Subcutaneous abdominal adipose tissue (tissue), 5 donors: ENCODE measurements around the gene NSD1.
"Not testable (repeated sequence)": the region's sequence is repeated elsewhere in the genome, so short reads cannot be mapped to it uniquely, and the experiment has no call there.

Source experiments
- H3K27ac ChIP-seq: one replicate; pipeline ENCODE4 v1.7.0; 2013; ENCODE audit warnings: low read depth, mild to moderate bottlenecking, inconsistent platforms, low read length, moderate library complexity
- H3K27me3 ChIP-seq, 5 donors: one replicate each; pipeline ENCODE4 v1.7.0; 2013; ENCODE audit warnings: low read length in 5 of 5, inconsistent platforms in 1 of 5; ENCODE audit not compliant: control insufficient read depth in 5 of 5, insufficient read depth in 4 of 5
- H3K36me3 ChIP-seq, 5 donors: one replicate each; pipeline ENCODE4 v1.7.0; 2013; ENCODE audit warnings: low read length in 5 of 5; ENCODE audit not compliant: control insufficient read depth in 5 of 5, insufficient read depth in 5 of 5
- H3K4me1 ChIP-seq, 5 donors: one replicate each; pipeline ENCODE4 v1.7.0; 2013; ENCODE audit warnings: low read length in 5 of 5, mild to moderate bottlenecking in 3 of 5, moderate library complexity in 1 of 5; ENCODE audit not compliant: control insufficient read depth in 5 of 5, insufficient read depth in 5 of 5
- H3K4me3 ChIP-seq, 5 donors: one replicate each; pipeline ENCODE4 v1.7.0; 2013; ENCODE audit warnings: low read length in 5 of 5, low read depth in 1 of 5
- H3K9ac ChIP-seq, 5 donors: one replicate each; pipeline ENCODE4 v1.7.0; 2013; ENCODE audit warnings: low read length in 5 of 5, mild to moderate bottlenecking in 4 of 5, moderate library complexity in 3 of 5
- H3K9me3 ChIP-seq, 5 donors: one replicate each; pipeline ENCODE4 v1.7.0; 2013; ENCODE audit warnings: low read length in 5 of 5; ENCODE audit not compliant: control insufficient read depth in 5 of 5
- donor health status: healthy.
- donor health status: healthy.
- donor health status: healthy.
- donor health status: healthy.
- donor health status: healthy.

Gene NSD1

DNA sequence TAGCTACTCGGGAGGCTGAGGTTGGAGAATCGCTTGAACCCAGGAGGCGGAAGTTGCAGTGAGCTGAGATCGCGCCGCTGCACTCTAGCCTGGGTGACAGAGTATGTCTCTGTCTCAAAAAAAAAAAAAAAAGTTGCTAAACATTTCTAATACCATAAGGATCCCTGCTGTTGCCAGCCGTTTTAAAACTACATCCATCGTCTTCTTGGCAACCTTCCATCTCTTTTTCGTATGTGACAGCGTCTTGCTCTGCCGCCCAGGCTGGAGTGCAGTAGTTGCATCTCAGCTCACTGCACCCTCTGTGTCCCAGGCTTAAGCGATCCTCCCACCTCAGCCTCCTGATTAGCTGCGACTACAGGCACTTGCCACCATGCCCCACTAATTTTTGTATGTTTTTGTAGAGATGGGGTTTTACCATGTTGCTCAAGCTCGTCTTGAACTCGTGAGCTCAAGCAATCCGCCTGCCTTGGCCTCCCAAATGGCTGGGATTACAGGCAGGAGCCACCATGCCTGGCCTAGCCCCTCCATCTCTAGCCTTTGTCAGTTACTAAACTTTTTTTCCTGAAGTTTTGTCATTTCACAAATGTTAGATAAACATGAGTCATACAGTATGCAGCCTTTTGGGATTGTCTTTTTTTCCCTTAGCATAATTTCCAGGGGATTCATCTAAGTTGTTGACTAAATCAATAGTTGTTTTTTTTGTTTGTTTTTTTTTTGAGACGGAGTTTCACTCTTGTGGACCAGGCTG is 13.5 kb downstream of the NSD1 start:
- H3K4me1 ChIP-seq: peaks cover 0 to 3% (median 0%) of the 10 kb centered on the region in 5 donors
- H3K27me3 ChIP-seq: no peaks in the 10 kb centered on the region
- peaks cover 13 to 72% (median 44%) of the 10 kb centered on the region in 5 donors for H3K36me3 ChIP-seq
- no peaks in the 10 kb centered on the region for H3K9me3 ChIP-seq
- H3K9ac ChIP-seq: no peak overlapping the region
- H3K4me3 ChIP-seq: no peak overlapping the region
- H3K27ac ChIP-seq: no peak overlapping the region

DNA sequence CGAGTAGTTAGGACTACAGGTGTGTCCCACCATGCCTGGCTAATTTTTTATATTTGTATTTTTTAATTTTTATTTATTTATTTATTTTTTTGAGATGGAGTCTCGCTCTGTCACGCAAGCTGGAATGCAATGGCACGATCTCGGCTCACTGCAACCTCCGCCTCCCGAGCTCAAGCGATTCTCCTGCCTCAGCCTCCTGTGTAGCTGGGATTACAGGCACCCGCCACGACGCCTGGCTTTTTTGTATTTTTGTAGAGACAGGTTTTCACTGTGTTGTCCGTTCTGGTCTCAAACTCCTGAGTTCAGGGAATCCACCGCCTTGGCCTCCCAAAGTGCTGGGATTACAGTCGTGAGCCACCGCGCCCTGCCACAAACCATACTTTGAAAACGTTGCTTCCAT is 16.5 kb downstream of the NSD1 start:
- not testable (repeated sequence) for H3K27me3 ChIP-seq, H3K27ac ChIP-seq, H3K4me1 ChIP-seq, H3K9ac ChIP-seq, H3K9me3 ChIP-seq, H3K4me3 ChIP-seq
- H3K36me3 ChIP-seq: peaks cover 0 to 53% (median 33%) of the 10 kb centered on the region in 5 donors

DNA sequence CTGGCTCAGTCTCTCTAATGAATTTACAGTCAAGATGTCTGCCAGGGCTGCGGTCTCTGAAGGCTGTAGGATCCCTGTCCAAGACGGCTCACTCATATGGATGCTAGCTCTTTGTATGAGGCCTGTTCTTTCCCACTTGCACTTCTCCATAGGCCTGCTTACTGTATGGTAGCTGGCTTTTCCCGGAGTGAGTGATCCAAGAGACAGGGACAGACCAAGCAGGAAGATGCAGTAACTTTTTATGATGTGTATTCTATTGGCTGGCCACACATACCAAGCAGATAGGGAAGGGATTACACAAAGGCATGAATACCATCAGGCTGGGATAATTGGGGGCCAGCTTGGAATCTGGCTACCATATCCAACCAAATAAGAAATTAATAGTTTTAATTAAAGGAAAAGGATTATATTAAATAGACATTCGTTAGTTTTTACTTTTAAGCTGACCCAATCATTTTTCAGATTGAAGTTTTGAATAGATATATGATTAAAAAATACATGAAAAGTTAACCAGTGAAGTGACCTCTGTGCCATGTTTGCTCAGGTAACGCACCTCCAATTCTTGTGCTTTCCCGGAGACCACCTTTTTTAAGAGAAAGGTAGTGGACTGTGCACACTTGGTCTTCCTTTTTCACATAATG is 20.6 kb downstream of the NSD1 start:
- Histone ChIP-seq H3K27me3 (no peaks in the 10 kb centered on the region), H3K27ac (no peak overlapping the region)

DNA sequence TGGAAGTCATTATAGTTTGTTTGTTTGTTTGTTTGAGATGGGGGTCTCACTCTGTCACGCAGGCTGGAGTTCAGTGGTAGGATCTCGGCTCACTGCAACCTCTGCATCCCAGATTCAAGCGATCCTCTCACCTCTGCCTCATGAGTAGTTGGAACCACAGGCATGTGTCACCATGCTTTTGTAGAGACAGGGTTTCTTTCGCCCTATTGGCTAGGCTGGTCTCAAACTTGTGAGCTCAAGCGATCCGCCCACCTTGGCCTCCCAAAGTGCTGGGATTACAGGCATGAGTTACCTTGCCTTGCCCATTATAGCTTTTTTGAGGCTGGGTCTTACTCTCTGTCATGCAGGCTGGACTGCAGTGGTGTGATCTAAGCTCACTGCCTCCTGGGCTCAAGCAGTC is 28.8 kb downstream of the NSD1 start:
- Histone ChIP-seq H3K9ac (no peak overlapping the region), H3K4me3 (no peak overlapping the region), H3K36me3 (peaks cover 0 to 21% (median 8%) of the 10 kb centered on the region in 5 donors), H3K9me3 (no peaks in the 10 kb centered on the region), H3K27ac (no peak overlapping the region), H3K27me3 (no peaks in the 10 kb centered on the region), H3K4me1 (no peaks in the 10 kb centered on the region)

More for the DNA sequence above, 20.6 kb downstream of the NSD1 start:
- Histone ChIP-seq H3K36me3 (peaks cover 0 to 20% (median 17%) of the 10 kb centered on the region in 5 donors), H3K9ac (peak overlapping the region in 3 of 5 donors; percentile 26 to 46 (median 35)), H3K4me1 (no peaks in the 10 kb centered on the region), H3K4me3 (no peak overlapping the region), H3K9me3 (no peaks in the 10 kb centered on the region)

DNA sequence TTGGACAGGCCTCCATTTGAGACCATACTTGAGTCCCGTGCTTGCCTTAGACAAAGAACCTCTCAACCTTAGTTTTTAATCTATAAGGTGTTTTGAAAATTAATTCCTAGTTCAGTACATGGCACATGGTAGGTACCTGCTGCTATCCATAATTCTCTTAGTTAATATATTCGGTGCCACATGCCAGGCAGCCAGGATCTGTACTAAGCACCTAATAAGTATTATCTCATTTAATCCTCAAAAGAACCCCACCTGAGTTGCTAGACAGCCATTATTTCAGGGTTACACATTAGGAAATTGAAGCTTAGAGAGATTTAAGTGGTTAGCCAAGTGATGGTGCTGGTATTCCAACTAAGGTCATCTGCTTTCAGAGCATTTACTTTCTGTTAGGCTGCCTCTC is 29.9 kb downstream of the NSD1 start:
- Histone ChIP-seq H3K9ac (no peak overlapping the region), H3K27me3 (no peaks in the 10 kb centered on the region), H3K27ac (no peak overlapping the region), H3K4me1 (no peaks in the 10 kb centered on the region), H3K9me3 (no peaks in the 10 kb centered on the region), H3K4me3 (no peak overlapping the region), H3K36me3 (peaks cover 0 to 21% (median 8%) of the 10 kb centered on the region in 5 donors)

DNA sequence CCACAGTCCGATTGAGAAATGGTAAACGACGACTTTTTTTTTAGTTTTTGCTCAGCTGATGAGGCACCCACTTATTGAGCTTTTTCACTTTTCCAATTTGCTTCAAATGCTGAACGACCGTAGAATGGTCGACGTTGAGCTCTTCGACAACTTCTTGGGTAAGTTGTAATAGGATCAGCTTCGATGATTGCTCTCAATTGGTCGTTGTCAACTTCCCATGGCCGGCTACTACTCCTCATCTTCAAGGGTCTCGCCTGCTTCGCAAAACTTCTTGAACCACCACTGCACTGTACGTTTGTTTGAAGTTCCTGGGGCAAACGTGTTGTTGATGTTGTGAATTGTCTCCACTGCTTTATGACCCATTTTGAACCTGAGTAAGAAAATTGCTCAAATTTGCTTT is 35.7 kb downstream of the NSD1 start:
- no peak overlapping the region for H3K27ac ChIP-seq
- no peaks in the 10 kb centered on the region for H3K9me3 ChIP-seq
- H3K4me3 ChIP-seq: no peak overlapping the region
- H3K4me1 ChIP-seq: peaks cover 0 to 4% (median 0%) of the 10 kb centered on the region in 5 donors
- no peak overlapping the region for H3K9ac ChIP-seq
- no peaks in the 10 kb centered on the region for H3K27me3 ChIP-seq
- peaks cover 0 to 16% (median 11%) of the 10 kb centered on the region in 5 donors for H3K36me3 ChIP-seq

DNA sequence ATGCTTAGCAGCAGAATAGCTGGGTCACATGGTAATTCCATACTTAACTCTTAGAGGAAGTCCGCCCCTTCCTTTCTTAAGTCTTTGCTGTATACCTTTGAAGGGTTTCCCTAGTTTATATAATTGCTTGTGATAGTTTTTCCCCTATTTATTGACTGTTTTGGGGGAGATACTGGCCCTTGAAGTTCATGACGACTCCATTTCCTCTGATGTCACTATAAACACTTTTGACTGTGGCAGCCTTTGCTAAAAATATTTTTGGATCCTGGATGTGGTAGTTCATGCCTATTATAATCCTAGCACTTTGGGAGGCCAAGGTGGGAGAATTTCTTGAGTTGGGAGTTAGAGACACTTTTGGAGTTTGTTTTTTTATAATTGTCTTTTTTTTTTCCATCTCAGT is 38.4 kb downstream of the NSD1 start:
- H3K27me3 ChIP-seq: no peaks in the 10 kb centered on the region
- peak overlapping the region in 1 of 5 donors; percentile 20 for H3K9ac ChIP-seq
- H3K4me1 ChIP-seq: peaks cover 0 to 4% (median 3%) of the 10 kb centered on the region in 5 donors
- no peaks in the 10 kb centered on the region for H3K9me3 ChIP-seq
- H3K36me3 ChIP-seq: peaks cover 0 to 10% (median 6%) of the 10 kb centered on the region in 5 donors
- H3K27ac ChIP-seq: no peak overlapping the region
- H3K4me3 ChIP-seq: no peak overlapping the region

DNA sequence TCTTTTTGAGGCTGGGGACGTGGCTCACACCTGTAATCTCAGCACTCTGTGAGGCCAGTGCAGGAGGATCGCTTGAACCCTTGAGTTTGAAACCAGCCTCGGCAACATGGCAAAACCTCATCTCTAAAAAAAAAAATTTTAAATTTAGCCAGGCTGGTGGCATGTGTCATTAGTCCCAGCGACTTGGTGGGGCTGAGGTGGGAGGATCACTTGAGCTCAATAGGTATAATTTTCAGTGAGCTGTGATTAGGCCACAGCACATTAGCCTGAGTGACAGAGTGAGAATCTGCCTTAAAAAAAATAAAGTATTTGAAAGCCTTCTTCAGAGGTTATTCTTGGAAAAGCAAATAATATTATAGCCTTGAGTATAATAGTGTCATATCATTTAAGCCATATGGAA is 41.8 kb downstream of the NSD1 start:
- Histone ChIP-seq H3K9me3 (no peaks in the 10 kb centered on the region), H3K36me3 (peaks cover 0 to 3% (median 0%) of the 10 kb centered on the region in 5 donors), H3K4me1 (peaks cover 0 to 4% (median 3%) of the 10 kb centered on the region in 5 donors), H3K4me3 (no peak overlapping the region), H3K27me3 (no peaks in the 10 kb centered on the region), H3K9ac (no peak overlapping the region), H3K27ac (no peak overlapping the region)

DNA sequence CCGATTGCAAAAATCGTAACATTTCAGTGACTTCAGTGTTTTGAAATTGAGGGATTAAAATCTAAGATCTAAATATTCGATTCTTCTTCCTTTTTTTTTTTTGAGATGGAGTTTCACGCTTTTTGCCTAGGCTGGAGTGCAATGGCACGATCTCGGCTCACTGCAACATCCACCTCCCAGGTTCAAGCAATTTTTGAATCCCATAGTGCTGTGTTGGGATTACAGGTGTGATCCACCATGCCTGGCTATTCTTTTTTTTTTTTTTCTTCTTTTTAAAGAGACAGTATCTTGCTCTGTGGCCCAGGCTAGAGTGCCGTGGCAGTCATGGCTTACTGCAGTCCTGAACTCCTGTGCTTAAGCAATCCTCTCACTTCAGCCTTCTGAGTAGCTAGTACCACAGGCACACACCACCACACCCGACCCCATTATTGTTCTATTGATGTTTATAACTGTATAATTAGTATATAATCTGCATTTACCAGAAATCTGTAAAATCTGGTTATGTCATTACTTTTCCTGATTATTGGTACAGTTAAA is 42.7 kb downstream of the NSD1 start:
- Histone ChIP-seq H3K27ac (no peak overlapping the region), H3K9me3 (no peaks in the 10 kb centered on the region), H3K36me3 (peaks cover 0 to 3% (median 0%) of the 10 kb centered on the region in 5 donors), H3K4me1 (peaks cover 0 to 4% (median 3%) of the 10 kb centered on the region in 5 donors), H3K4me3 (no peak overlapping the region), H3K9ac (peak overlapping the region in 1 of 5 donors; percentile 45), H3K27me3 (no peaks in the 10 kb centered on the region)

DNA sequence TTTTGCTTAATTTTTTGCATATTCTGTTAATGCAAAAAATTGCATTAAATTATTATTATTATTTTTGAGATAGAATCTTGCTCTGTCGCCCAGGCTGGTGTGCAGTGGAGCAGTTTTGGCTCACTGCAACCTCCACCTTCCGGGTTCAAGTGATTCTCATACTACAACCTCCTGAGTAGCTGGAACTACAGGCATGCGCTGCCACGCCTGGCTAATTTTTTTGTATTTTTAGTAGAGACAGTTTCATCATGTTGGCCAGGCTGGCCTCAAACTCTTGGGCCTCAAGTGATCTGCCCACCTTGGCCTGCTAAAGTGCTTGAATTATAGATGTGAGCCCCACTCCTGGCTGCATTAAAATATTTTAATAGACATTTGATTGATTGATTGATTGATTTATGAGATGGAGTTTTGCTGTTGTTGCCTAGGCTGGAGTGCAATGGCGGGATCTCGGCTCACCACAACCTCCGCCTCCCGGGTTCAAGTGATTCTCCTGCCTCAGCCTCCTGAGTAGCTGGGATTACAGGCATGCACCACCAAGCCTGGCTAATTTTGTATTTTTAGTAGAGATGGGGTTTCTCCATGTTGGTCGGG is 44.4 kb downstream of the NSD1 start:
- H3K27me3 ChIP-seq, H3K27ac ChIP-seq, H3K9me3 ChIP-seq, H3K36me3 ChIP-seq, H3K4me3 ChIP-seq, H3K4me1 ChIP-seq, H3K9ac ChIP-seq: not testable (repeated sequence)
